Renal cortex interstitium (tissue), 11 donors: ENCODE data around the gene ASB18. TPM values are rescaled to one million over a fixed set of nuclear protein-coding genes. Genes with fewer than 3 reads are reported as not detected.

Source experiments
- DNase-seq, 11 donors: peaks; one replicate each; pipeline ENCODE4 v3.0.0-alpha.2; 2013; ENCODE audit warnings: low read depth in 9 of 11, low spot score in 4 of 11; ENCODE audit errors: extremely low read depth in 1 of 11
- polyA plus RNA-seq, 3 donors: library from polyadenylated mRNA; unstranded; fragments of 120-200 nt; gene quantifications; one replicate each; pipeline ENCODE4 v1.2.1, GENCODE V29; 2013; ENCODE audit not compliant: insufficient read length in 3 of 3

ASB18 gene
- polyA plus RNA-seq, 3 donors = 0.04 TPM; not detected in 2

- DNase-seq = no peak
Observed at GRCh38 chr2:236216711-236217110, 47.5 kb downstream of the ASB18 start.

DNA sequence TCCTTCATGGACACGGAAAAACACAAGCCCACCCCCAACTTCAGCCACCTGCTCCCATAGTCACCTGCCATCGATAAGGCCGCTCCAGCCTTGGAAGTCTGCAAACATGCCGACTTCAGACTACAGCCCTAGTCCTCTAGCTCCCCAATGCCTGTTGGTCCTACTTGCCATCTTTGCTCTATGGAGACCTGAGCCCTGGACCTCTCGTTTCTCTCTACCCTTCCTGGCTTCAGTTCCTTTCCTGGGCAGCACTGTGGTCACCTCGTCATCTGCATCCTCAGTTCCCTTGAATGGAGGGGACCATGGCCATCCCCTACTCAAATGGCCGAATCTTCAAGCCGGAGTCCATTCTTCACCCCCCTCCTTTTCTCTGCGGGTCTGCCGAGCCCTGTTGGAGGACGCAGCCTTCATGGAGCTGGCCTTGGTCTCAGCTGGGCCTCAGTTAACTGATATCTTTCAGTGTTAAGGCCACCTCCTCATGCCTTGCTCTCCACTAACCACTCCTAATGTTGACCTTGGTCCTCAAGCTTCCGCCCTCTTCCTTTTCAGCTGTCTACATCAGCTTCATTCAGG, 48.4 kb downstream of the ASB18 start:
- no peak for DNase-seq

- no peak for DNase-seq
Observed at GRCh38 chr2:236215196-236215595, 49.0 kb downstream of the ASB18 start.

- no peak for DNase-seq
Observed at GRCh38 chr2:236214376-236214995, 49.7 kb downstream of the ASB18 start.

- DNase-seq = peak in 1 of 11 donors; percentile 18
Observed at GRCh38 chr2:236211296-236211695, 52.9 kb downstream of the ASB18 start.

DNA sequence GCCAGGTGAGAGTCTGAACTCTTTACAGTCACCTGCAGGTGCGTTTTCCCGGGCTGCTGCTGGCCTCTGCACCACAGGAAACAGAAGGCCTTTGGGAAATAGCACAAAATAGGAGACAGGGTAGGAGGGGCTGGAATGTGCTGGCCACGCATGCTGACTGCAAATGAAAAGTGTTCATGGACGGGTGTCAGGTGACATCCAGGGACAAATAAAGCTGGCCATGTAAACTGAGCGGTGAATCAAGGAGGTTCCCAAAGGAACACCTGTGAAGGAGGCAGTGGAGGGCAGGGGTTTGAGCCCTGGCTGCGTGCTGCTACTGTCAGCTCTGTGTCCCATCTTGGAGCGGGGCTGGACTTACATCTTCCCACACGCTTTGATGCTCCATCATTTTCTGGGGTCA, 53.7 kb downstream of the ASB18 start:
- peak in 1 of 11 donors; percentile 20 for DNase-seq

DNA sequence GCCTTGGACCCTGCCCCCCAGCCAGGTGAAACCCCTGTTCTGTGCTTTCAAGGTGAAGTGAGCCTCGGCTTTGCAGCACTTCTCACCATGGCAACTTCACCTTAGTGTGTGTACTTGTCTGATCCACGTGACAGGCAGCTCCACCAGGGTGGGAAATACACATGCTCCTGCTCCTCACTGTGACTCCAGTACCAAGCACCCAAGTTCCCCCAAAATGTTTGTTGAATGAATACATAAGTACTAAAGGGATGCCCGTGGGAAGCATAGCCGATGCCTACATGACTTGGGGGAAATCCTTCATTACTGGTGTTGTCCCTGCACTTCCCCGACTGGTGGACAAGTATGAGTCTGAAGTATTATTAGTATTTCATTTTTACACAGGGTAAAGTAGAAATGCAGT, 54.2 kb downstream of the ASB18 start:
- DNase-seq = no peak

- DNase-seq = no peak
Observed at GRCh38 chr2:236209535-236209934, 54.7 kb downstream of the ASB18 start.

- DNase-seq = no peak
Observed at GRCh38 chr2:236208019-236208926, 55.9 kb downstream of the ASB18 start.

DNA sequence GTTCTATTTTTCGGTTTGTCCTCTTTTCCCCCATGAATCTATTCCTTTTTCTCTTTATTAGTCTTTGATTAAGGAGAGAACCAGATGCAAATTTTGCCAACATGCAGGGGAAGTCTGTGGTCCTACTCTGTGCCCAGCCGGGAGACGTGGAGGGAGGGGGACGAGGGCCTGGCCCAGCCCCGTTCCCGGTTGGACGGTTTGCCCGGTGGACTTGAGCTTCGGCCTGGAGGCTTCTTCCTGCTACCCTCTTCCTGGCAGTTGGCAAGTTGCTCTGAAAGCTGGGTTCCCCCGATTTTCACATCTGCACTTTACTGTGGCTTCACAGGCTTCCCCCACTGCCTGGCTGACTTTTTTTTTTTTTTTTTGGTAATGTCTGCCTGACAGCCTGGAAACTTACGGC, 56.7 kb downstream of the ASB18 start:
- DNase-seq = no peak

DNA sequence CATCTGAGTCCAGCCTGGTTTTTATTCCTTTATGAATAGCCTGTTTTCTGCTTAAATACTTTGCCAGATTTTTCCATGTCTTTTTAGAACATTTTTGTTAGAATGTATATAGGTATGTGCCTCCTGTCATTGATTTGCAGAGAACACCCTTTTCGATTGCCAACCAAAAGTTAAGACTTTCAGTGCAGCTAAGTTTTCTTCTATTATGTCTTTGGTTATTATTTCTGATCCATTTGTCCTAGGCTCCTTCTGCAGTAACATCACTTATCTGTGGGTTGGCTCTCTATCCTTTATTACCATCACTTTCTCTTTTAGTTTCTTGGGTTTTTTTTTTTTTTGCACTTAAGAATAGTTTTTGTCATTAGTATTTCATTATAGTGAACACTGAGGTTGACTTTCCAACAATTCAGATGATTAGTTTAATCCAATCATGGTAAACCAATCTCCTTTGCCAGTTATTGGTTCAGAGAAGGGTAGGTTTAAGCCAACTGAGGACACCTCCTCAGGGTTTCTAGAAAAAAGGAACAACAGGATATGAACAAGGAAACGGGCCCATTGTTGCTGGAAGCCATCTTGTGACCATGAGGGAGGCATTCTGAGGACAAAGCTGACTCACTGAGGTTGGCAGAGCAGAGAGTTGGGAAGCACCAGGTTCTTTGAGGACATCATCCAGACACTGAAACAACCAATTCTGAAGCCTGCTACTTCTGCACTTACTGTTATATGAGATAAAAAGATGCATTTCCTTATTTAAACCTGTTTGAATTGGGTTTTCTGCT, 58.1 kb downstream of the ASB18 start:
- DNase-seq = no peak

DNA sequence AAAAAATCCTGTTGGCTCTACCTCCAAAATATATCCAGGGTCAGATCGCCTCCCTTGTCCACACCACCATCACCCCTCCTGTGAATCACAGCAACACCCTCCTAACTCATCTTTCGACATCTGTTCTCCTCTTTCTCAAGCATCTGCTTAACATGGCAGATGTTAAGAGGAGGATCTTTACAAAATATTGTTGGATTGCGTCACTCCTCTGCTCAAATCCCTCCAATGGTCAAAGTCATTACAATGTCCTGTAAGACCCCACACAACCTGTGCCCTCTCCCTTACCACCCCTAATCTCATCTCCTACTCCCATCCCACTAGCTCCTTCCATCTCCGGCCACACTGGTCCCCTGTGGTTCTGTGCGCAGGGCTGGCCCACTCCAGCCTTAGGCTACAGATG, 59.3 kb downstream of the ASB18 start:
- DNase-seq = no peak

- no peak for DNase-seq
Observed at GRCh38 chr2:236200378-236200777, 63.8 kb downstream of the ASB18 start.

- no peak for DNase-seq
Observed at GRCh38 chr2:236196366-236196765, 67.8 kb downstream of the ASB18 start.

DNA sequence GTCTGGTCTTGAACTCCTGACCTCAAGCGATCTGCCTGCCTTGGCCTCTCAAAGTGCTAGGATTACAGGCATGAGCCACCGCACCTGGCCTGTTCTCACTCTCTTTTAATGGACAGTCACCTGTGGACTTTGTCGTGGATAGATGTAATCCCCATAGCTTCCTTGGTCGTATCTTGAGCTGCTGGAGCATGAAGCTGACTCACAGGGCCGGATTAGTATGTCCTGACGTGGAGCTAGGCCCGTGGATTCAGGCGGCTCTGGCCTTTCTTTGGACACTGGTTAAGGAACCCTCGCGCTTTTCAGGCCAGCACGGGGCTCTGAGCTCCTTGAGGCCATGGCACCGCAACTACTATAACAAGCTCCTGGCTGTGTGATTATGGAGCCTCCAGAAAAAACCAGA, 68.5 kb downstream of the ASB18 start:
- DNase-seq = no peak

- no peak for DNase-seq
Observed at GRCh38 chr2:236194786-236195185, 69.4 kb downstream of the ASB18 start.

- no peak for DNase-seq
Observed at GRCh38 chr2:236193026-236193425, 71.2 kb downstream of the ASB18 start.

DNA sequence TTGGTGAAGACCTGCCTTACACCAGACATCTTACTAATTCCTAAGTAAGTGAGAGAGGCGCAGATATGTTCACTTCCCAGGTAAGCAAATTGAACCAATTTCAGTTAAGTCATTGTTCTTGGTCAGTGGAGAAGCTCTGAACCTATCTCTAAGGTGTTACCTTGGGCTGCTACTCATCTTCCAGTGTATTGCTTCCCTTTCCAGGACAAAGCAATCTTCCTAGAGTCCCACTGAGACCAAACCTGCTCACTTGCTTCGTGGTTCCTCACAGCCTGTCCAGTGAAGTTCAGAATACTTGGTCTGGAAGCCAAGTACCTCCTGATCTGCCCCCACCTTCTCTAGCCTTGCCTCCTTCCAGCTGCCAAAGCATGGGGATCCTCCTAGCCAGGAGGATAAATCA, 73.5 kb downstream of the ASB18 start:
- DNase-seq = no peak

- no peak for DNase-seq
Observed at GRCh38 chr2:236184701-236185100, 79.5 kb downstream of the ASB18 start.
